ACHN (cell line): ENCODE results near the gene USP40.

Source experiments
- DNase-seq: peaks from one replicate; pipeline ENCODE4 v3.0.0-alpha.2; 2015
- in situ Hi-C: cut with HindIII; loops from 2 replicates; pipeline ENCODE4 v1.10.0; 2017; ENCODE audit warnings: low sequenced_read_pairs, low pct_ligation_motif_present, low pct_unique_long_range_greater_than_20kb

USP40 gene

DNA sequence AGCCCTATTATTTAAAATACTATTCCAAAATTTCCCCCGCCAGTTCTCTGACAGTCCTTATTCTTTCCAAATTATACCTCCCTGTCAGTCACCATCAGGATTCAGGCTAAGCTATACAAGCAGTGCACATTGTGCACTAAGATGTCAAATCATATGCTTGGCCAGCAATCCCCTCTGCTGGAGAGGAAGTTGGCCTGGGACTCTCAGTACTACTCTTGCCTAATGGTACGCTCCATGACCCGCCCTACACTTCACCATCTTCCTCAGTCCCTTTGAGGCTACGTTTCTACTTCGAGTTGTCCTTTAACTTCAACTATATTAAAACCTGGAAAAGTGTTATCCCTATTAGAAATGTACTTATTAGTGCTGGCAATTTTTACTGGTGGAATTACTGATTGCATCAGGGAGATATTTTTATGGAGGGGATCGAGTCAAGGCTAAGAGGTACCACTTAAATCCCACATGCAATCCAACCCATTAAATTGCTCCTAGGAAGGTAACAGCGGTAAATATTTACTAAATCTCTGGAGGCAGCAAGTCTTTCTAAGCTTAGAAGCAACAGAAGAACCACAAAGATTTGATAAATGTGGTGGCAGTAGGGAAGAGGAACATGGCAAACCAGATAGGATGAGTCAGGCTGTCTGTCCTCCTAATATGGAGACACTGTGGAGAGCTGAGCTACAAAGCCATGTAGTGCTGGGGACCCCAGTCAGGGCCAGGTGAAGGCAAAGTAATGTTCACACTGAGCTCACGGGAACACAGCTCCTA, 2.7 kb downstream of the USP40 start:
- in situ Hi-C loops: no loop called here
- DNase-seq: no peak

DNA sequence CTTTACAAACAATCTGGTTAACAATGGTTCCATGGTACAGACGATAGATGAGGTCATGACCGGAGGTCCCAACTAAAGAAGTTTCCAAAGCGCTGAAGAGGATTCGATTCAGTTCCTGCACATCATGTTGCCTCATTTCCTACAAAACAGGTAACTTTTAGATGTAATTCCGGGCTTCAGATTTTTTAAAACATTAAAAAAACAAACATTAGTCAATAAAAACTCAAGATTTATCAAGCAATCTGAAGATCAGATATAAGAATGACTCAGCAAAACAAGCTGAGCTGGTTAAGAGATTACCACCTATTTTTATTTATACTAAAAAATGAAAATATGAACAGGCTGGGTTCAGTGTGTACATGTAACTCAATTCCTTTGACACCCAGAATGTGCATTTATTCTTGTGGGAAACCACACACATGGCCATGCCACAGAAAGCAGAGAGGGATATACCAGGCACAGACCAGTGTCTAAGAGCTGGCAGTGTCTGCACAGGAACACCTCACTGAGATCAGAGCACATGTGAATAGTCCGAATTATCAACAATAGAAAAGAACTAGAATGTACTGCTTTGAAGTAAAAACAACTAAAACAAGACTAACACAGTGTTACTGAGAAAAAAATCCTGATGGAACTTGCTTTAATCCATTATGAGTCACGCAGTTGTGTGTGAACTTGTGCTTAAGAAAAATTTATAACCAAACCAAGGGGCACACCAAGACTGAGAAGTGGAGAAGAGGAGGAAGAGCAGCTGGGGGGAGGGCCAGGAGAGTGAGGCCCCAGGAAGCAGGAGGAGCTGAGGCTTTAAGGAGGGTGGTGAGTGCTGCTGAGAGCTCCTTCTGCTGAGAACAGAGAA, 9.5 kb downstream of the USP40 start:
- DNase-seq: peak; percentile 56

GRCh38 chr2:233553366-233553765, 13.2 kb downstream of the USP40 start:
- no peak for DNase-seq
- in situ Hi-C loops: no loop called here

More for the DNA sequence above, 9.5 kb downstream of the USP40 start:
- in situ Hi-C loops: no loop called here

- DNase-seq: no peak
- in situ Hi-C loops: no loop called here
Observed at GRCh38 chr2:233551491-233551890, 15.1 kb downstream of the USP40 start.

- in situ Hi-C loops: no loop called here
- DNase-seq: no peak
Observed at GRCh38 chr2:233546774-233547173, 19.8 kb downstream of the USP40 start.

DNA sequence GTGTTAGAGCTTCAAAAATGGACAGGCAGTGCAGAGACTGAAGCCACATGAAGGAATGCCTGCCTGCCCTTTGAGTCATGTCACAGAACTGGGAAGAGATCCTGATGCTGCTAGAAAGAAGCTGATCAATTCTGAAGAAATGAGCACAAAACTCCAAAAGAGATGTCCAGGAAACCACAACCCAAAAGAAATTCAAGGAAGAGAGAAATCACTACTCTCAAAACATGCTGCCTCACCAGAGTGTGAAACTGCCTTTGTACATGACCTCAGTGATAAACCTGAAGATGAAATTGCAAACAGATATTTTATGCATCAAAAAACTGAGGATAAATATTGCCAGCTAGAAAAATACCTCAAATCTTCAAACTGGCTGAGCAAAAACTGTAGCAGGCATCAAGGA, 20.5 kb downstream of the USP40 start:
- in situ Hi-C loops: no loop called here
- DNase-seq: no peak

DNA sequence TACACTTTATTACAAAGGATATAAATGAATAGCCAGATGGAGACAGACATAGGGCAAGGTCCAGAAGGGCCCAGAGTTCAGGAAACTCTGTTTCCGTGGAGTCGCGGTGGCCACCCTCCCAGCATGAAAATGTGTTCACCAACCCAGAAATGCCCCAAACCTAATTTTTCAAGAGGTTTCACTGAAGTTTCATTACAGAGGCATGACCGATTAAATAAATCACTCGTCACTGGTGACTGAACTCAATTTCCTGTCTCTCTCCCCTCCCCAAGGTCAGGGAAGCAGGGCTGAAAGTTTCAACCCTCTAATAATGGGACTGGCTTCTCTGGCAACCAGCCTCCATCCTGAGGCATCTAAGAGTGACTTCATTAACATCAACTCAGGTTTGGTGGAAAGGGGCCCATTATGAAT, 22.4 kb downstream of the USP40 start:
- DNase-seq: no peak
- in situ Hi-C loops: no loop called here

- in situ Hi-C loops: no loop called here
- no peak for DNase-seq
Observed at GRCh38 chr2:233542507-233542906, 24.1 kb downstream of the USP40 start.

DNA sequence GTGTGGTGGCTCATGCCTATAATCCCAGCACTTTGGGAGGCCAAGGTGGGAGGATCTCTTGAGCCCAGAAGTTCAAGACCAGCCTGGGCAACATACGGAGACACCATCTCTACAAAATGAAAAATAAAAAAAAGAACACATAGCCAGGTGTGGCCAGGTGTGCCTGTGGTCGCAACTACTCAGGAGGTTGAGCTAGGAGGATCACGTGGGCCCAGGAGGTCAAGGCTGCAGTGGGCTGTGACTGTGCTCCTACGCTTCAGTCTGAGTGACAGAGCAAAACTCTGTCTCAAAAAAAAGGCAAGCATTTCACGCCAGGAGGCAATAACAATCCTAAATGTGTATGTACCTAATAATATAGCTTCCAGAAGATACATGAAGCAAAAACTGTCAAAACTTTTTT, 27.8 kb downstream of the USP40 start:
- in situ Hi-C loops: no loop called here
- DNase-seq: no peak

GRCh38 chr2:233535271-233535670, 31.3 kb downstream of the USP40 start:
- in situ Hi-C loops: no loop called here
- peak; percentile 14 for DNase-seq

- no peak for DNase-seq
- in situ Hi-C loops: no loop called here
Observed at GRCh38 chr2:233532971-233533370, 33.6 kb downstream of the USP40 start.

GRCh38 chr2:233531955-233532354, 34.6 kb downstream of the USP40 start:
- in situ Hi-C loops: no loop called here
- no peak for DNase-seq

- in situ Hi-C loops: no loop called here
- DNase-seq: no peak
Observed at GRCh38 chr2:233530381-233530780, 36.2 kb downstream of the USP40 start.

DNA sequence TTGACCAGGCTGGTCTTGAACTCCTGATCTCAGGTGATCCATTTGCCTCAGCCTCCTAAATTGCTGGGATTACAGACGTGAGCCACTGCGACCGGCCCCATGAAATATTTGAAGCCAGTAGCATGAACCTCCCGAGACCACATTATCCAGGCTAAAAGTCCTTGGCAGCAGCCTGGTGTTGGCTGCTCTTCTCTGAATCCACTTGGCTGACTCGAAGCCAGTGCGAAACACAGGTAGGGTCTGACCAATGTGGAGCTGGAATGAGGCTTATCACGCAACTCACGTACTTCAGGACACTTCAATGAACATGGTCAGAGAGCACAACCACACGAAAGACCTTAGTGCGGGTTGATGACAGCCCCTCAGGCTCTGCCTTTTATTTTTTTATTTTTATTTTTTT, 38.4 kb downstream of the USP40 start:
- in situ Hi-C loops: no loop called here
- no peak for DNase-seq

DNA sequence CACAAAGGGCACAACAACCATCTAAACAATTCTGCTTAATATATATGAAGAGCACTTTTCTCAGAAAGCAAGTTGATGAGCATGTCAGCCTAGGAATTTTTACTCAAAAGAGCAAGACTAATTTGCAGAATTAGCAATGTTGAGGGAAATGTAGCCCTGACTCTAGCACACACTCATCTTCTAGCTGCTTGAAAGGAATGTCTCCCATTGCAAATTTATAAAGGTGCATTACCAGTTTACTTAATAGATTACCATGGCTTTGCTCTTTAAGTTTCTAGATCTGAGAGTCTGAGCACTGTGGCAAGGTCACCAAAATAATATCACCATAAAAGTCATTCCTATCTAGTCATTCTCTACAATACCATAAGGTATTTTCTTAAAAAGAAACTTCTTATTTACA, 40.8 kb downstream of the USP40 start:
- no peak for DNase-seq
- in situ Hi-C loops: no loop called here

GRCh38 chr2:233519787-233520611, 46.6 kb downstream of the USP40 start:
- in situ Hi-C loops: no loop called here
- DNase-seq: no peak

DNA sequence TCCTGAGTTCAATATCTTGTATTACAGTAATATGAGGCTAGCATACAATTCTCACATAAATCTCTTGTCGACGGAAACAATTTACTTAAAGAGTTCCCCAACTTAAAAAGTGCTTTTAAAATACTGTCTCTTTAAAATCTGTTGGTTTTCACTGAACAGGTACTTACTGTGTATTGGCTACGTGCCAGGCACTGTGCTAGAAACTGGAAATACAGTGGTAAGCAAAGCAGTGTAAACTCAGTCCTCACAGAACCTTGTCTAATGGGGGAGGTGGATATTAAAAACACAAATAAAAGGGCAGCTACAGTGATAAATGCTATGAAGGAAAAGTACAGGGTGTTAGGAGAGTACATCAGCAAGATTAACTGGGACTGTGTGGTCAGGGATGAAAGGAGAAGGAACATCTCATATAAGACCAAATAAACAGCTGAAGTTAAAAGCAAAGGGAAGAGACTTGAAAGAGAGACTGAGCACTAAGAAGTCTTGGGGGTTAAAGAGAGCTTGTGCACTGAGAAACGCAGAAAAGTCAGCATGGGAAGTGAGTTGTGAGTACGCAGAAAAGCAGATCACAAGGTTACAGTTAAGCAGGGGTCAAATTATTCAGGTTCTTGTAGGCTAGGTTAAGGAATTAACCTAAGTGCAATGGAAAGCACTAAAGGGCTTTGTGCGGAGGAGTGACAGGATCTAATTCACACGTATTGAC, 52.5 kb downstream of the USP40 start:
- in situ Hi-C loops: no loop called here
- no peak for DNase-seq

- DNase-seq: no peak
- in situ Hi-C loops: no loop called here
Observed at GRCh38 chr2:233503947-233504637, 62.5 kb downstream of the USP40 start.
